Natural killer cell (primary cell): ENCODE results near the gene MGAT3. TPM values are rescaled to one million over a fixed set of nuclear protein-coding genes. Genes with fewer than 3 reads are reported as not detected.

Source experiments
- ATAC-seq, 3 donors: fragments of 150-1000 bp in 2 of 3; fragments of 200-7000 bp in 1 of 3; cut with Tn5 transposase; 1 replicate in 1 of 3; 2 replicates in 2 of 3; pipeline ENCODE4 v1.10.0; 2021; ENCODE audit warnings: mild to moderate bottlenecking in 2 of 3, moderate library complexity in 2 of 3
- DNase-seq, 2 donors: peaks; one replicate each; pipeline versions ENCODE4 v3.0.0 to v3.0.0-alpha.2; 2013 to 2021; ENCODE audit warnings: mixed read lengths in 1 of 2
- H3K27ac ChIP-seq: one replicate; pipeline ENCODE4 v1.5.1; 2013; ENCODE audit warnings: mild to moderate bottlenecking, low read length
- H3K27me3 ChIP-seq: one replicate; pipeline ENCODE4 v1.6.1; 2013; ENCODE audit warnings: low read length; ENCODE audit not compliant: control insufficient read depth, insufficient read depth
- H3K36me3 ChIP-seq: one replicate; pipeline ENCODE4 v1.6.1; 2013; ENCODE audit warnings: low read length; ENCODE audit not compliant: control insufficient read depth, insufficient read depth
- H3K4me1 ChIP-seq: one replicate; pipeline ENCODE4 v1.6.1; 2013; ENCODE audit warnings: low read length; ENCODE audit not compliant: control insufficient read depth, insufficient read depth
- H3K4me3 ChIP-seq: one replicate; pipeline ENCODE4 v1.5.1; 2013; ENCODE audit warnings: low read length
- H3K9me3 ChIP-seq: one replicate; pipeline ENCODE4 v1.6.1; 2013; ENCODE audit warnings: low read length; ENCODE audit not compliant: control insufficient read depth, insufficient read depth
- H3K27ac Mint-ChIP-seq, 2 donors: one replicate each; pipeline ENCODE4 v1.8.0; 2022; ENCODE audit warnings: mild to moderate bottlenecking in 2 of 2, mixed read lengths in 2 of 2, moderate library complexity in 1 of 2
- H3K27me3 Mint-ChIP-seq, 2 donors: one replicate each; pipeline ENCODE4 v1.8.0; 2022; ENCODE audit warnings: low read depth in 2 of 2, mixed read lengths in 2 of 2
- H3K36me3 Mint-ChIP-seq: one replicate; pipeline ENCODE4 v1.8.0; 2022; ENCODE audit warnings: mixed read lengths
- H3K4me1 Mint-ChIP-seq, 2 donors: one replicate each; pipeline ENCODE4 v1.8.0; 2022; ENCODE audit warnings: mixed read lengths in 2 of 2
- H3K4me3 Mint-ChIP-seq: one replicate; pipeline ENCODE4 v1.8.0; 2022; ENCODE audit warnings: mild to moderate bottlenecking, moderate library complexity, mixed read lengths
- H3K9me3 Mint-ChIP-seq, 2 donors: one replicate each; pipeline ENCODE4 v1.8.0; 2022; ENCODE audit warnings: mixed read lengths in 2 of 2
- CTCF ChIP-seq: fragments of 200-600 bp; IDR thresholded peaks from one replicate; pipeline ENCODE4 v1.8.0; 2022; ENCODE audit warnings: antibody characterized with exemption
- WGBS: methylation state at CpG from one replicate; pipeline ENCODE4 v1.1.7; 2013; ENCODE audit warnings: missing lambda C conversion rate; ENCODE audit not compliant: insufficient coverage; 5-methylcytosine and 5-hydroxymethylcytosine counted together
- intact Hi-C: fragments of 100-400 bp; cut with micrococcal nuclease; formaldehyde crosslinking; loops from one replicate; pipeline ENCODE4 v1.14.2; 2022
- total RNA-seq, 4 donors: library from RNA; stranded (reverse); fragments of 120-200 nt in 1 of 4; gene quantifications; one replicate each; pipeline versions ENCODE4 v1.2.3 to v1.2.4, GENCODE V29; 2013 to 2022

The MGAT3 gene
- total RNA-seq, 3 donors from 2014 or later (not counting 1 experiment from before 2014, with no cell fraction given) = 0.09 to 13.7 (median 0.11) TPM

GRCh38 chr22:39414377-39414776, 42.4 kb upstream of the MGAT3 start:
- no peaks in the 10 kb centered on the region for H3K36me3 Mint-ChIP-seq
- WGBS = 84% methylated on average over 7 of the region's 7 CpGs

GRCh38 chr22:39414886-39415285, 41.9 kb upstream of the MGAT3 start:
- H3K4me3 Mint-ChIP-seq = no peak overlapping the region
- H3K4me1 Mint-ChIP-seq = peaks cover 22 to 29% of the 10 kb centered on the region in 2 donors
- no peaks in the 10 kb centered on the region for H3K9me3 Mint-ChIP-seq

More at GRCh38 chr22:39414377-39414776, 42.4 kb upstream of the MGAT3 start:
- H3K4me3 ChIP-seq = no peak overlapping the region
- peaks cover 44% of the 10 kb centered on the region for H3K36me3 ChIP-seq
- H3K9me3 ChIP-seq = no peaks in the 10 kb centered on the region
- no peak overlapping the region for H3K27ac ChIP-seq
- H3K9me3 Mint-ChIP-seq = no peaks in the 10 kb centered on the region
- peak overlapping the region in 1 of 2 donors; percentile 33 for H3K27ac Mint-ChIP-seq
- no peaks in the 10 kb centered on the region for H3K27me3 Mint-ChIP-seq
- no peaks in the 10 kb centered on the region for H3K27me3 ChIP-seq
- intact Hi-C loops = no loop called here
- no peak overlapping the region for H3K4me3 Mint-ChIP-seq
- DNase-seq = peak in 1 of 2 donors; percentile 14
- H3K4me1 Mint-ChIP-seq = peaks cover 27 to 33% of the 10 kb centered on the region in 2 donors
- peaks cover 25% of the 10 kb centered on the region for H3K4me1 ChIP-seq
- no peak for TF ChIP-seq CTCF
- ATAC-seq = no peak

GRCh38 chr22:39415506-39415905, 41.3 kb upstream of the MGAT3 start:
- intact Hi-C loops = no loop called here
- no peaks in the 10 kb centered on the region for H3K36me3 Mint-ChIP-seq
- no peak overlapping the region for H3K4me3 ChIP-seq
- no peak for ATAC-seq
- peaks cover 25% of the 10 kb centered on the region for H3K4me1 ChIP-seq
- no peaks in the 10 kb centered on the region for H3K9me3 Mint-ChIP-seq
- H3K36me3 ChIP-seq = peaks cover 55% of the 10 kb centered on the region
- TF ChIP-seq CTCF = no peak
- no peak overlapping the region for H3K27ac Mint-ChIP-seq
- H3K27me3 ChIP-seq = no peaks in the 10 kb centered on the region
- H3K9me3 ChIP-seq = no peaks in the 10 kb centered on the region
- no peak for DNase-seq
- WGBS = 96% methylated on average over 15 of the region's 16 CpGs
- H3K27ac ChIP-seq = no peak overlapping the region
- H3K4me3 Mint-ChIP-seq = no peak overlapping the region
- H3K4me1 Mint-ChIP-seq = peaks cover 20 to 29% of the 10 kb centered on the region in 2 donors
- H3K27me3 Mint-ChIP-seq = no peaks in the 10 kb centered on the region

More at GRCh38 chr22:39414886-39415285, 41.9 kb upstream of the MGAT3 start:
- H3K4me3 ChIP-seq = no peak overlapping the region
- H3K36me3 ChIP-seq = peaks cover 49% of the 10 kb centered on the region
- no peaks in the 10 kb centered on the region for H3K27me3 ChIP-seq
- intact Hi-C loops = no loop called here
- no peaks in the 10 kb centered on the region for H3K9me3 ChIP-seq
- Mint-ChIP-seq H3K27ac (no peak overlapping the region), H3K36me3 (no peaks in the 10 kb centered on the region), H3K27me3 (no peaks in the 10 kb centered on the region)
- peaks cover 25% of the 10 kb centered on the region for H3K4me1 ChIP-seq
- DNase-seq (no peak), ATAC-seq (no peak)
- no peak for TF ChIP-seq CTCF
- WGBS = 89% methylated on average over 11 of the region's 11 CpGs
- H3K27ac ChIP-seq = no peak overlapping the region

GRCh38 chr22:39416319-39416718, 40.5 kb upstream of the MGAT3 start:
- DNase-seq (peak in 1 of 2 donors; percentile 47), ATAC-seq (no peak)
- H3K36me3 Mint-ChIP-seq = no peaks in the 10 kb centered on the region
- H3K27ac Mint-ChIP-seq = no peak overlapping the region
- H3K9me3 Mint-ChIP-seq = no peaks in the 10 kb centered on the region
- H3K4me1 Mint-ChIP-seq = peaks cover 13 to 21% of the 10 kb centered on the region in 2 donors
- H3K27ac ChIP-seq = no peak overlapping the region
- H3K9me3 ChIP-seq = no peaks in the 10 kb centered on the region
- no peak overlapping the region for H3K4me3 Mint-ChIP-seq
- no peaks in the 10 kb centered on the region for H3K27me3 ChIP-seq
- H3K27me3 Mint-ChIP-seq = no peaks in the 10 kb centered on the region
- peaks cover 60% of the 10 kb centered on the region for H3K36me3 ChIP-seq
- peaks cover 25% of the 10 kb centered on the region for H3K4me1 ChIP-seq
- H3K4me3 ChIP-seq = no peak overlapping the region
- intact Hi-C loops = no loop called here
- no peak for TF ChIP-seq CTCF
- 88% methylated on average over 7 of the region's 7 CpGs for WGBS
